Muscle of leg (tissue), 11 donors: ENCODE measurements around the gene SEMA4G. TPM values are rescaled to one million over a fixed set of nuclear protein-coding genes. Genes with fewer than 3 reads are reported as not detected.
"Not testable (repeated sequence)": the region's sequence is repeated elsewhere in the genome, so short reads cannot be mapped to it uniquely, and the experiment has no call there.

Source experiments
- DNase-seq: peaks from one replicate; pipeline ENCODE4 v3.0.0; 2013
- H3K27ac ChIP-seq: one replicate; pipeline ENCODE4 v1.5.1; 2013; ENCODE audit warnings: mild to moderate bottlenecking, low read length, control low read depth
- H3K27me3 ChIP-seq: one replicate; pipeline ENCODE4 v1.6.1; 2013; ENCODE audit warnings: low read length; ENCODE audit not compliant: control insufficient read depth, insufficient read depth
- H3K36me3 ChIP-seq: one replicate; pipeline ENCODE4 v1.6.1; 2013; ENCODE audit warnings: low read length; ENCODE audit not compliant: control insufficient read depth, insufficient read depth
- H3K4me1 ChIP-seq: one replicate; pipeline ENCODE4 v1.6.1; 2013; ENCODE audit warnings: low read length; ENCODE audit not compliant: control insufficient read depth, insufficient read depth
- H3K4me3 ChIP-seq: one replicate; pipeline ENCODE4 v1.5.1; 2013; ENCODE audit warnings: low read length, control low read depth
- H3K9me3 ChIP-seq: replicated peaks from 2 replicates; pipeline ENCODE4 v1.6.1; 2013; ENCODE audit warnings: low read depth, low read length; ENCODE audit not compliant: control insufficient read depth
- WGBS: methylation state at CpG from one replicate; pipeline ENCODE4 v1.1.5; 2013; ENCODE audit warnings: missing lambda C conversion rate; ENCODE audit not compliant: insufficient coverage; 5-methylcytosine and 5-hydroxymethylcytosine counted together
- polyA plus RNA-seq, 8 donors: library from polyadenylated mRNA; unstranded; fragments of 120-200 nt; gene quantifications; one replicate each; pipeline versions ENCODE4 v1.2.1 to v1.2.3, GENCODE V29; 2013; ENCODE audit warnings: inconsistent platforms in 1 of 8, low replicate concordance in 1 of 8; ENCODE audit not compliant: insufficient read length in 8 of 8, insufficient read depth in 1 of 8
- total RNA-seq: library from RNA; stranded (reverse); fragments of 120-200 nt; gene quantifications from one replicate; pipeline ENCODE4 v1.2.4, GENCODE V29; 2013

SEMA4G gene
- total and polyA plus RNA-seq, 9 donors: 1.2 to 12.9 (median 6.9) TPM

- peaks cover 16% of the 10 kb centered on the region for H3K4me1 ChIP-seq
- H3K36me3 ChIP-seq: peaks cover 24% of the 10 kb centered on the region
- no peak overlapping the region for H3K4me3 ChIP-seq
- H3K27me3 ChIP-seq: peaks cover 4% of the 10 kb centered on the region
- H3K9me3 ChIP-seq: no peaks in the 10 kb centered on the region
- no peak overlapping the region for H3K27ac ChIP-seq
- no peak for DNase-seq
- WGBS: 82% methylated on average over 2 of the region's 13 CpGs
Observed at GRCh38 chr10:100970076-100970913, 991 bp downstream of the SEMA4G start.

DNA sequence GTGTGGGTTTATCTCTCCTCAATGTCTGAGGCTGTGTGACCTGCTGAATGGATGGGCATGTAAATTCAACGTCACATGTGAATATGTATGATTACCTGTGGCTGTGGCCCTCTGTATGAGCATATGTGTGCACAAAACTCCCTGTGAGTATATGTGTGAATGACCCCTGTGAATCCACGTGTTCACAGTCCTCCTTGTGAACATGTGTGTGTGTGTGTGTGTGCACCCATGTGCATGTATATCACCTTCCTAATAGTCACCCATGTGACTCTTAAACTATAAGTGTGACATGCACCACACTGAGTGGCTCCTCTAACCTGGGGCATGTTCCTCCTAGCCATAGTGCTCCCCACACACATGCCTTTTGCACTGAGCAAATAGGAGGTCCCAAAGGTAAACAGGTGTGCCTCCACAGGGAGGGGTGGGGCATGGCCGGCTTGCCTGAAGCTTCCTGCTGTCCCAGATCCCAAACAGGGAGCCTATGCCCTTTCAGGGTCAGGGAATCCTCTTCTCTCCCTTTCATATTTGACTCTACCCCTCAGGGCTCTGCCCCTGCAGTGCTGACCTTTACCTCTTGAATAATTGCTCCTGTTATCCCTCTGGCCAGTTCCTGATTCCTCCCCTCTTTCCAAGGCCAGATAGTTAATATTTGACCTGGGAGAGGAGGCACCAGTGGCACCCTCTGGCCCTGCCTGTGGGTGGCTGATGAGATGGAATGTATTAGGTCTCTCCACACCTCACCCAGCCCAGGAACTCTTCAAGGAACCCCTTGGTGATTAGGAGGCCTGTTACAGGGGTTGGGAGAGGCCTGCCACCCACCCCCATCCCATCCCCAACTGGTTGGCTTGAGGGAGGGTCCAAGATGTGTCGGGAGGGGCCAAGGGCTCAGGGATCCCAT lies 1.9 kb downstream of the SEMA4G start:
- WGBS: 60% methylated on average over 3 of the region's 4 CpGs

DNA sequence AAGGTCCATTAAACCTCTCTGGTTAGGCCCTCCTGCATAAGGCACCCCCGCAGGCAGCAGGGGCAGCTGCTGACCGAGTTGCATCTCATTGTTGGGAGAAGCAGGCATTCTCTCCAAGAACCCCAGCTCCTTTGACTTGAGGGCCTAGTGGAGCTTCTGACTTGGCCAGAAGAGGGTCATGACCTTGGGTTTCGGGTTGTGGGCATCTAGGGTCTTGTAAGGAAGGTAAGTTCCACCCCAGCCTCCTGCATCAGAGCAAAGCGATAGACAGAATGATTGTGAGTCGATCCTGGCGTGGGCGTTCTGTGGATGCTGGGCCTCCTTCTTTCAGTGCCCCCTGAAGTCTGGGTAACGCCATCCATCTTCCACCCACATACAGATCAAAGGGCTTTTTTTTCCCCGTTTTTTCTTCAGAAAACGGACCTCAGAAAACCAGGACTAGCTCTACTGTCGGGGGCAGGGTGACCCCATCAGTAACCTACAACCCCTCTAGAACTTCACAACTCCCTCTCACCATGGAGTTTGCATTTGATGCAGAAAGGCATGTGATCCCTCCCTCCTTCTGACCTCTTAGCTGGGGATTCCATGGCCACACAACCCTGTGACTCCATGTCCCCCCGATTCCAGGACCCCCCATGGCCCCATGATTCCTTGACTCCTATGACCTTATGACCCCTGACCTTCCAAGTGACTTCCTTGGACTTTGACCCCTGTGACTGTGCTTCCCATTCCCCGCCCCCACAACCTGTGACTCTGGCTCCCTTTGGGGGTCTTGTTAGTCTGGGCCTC lies 3.0 kb downstream of the SEMA4G start:
- peaks cover 16% of the 10 kb centered on the region for H3K4me1 ChIP-seq
- peaks cover 4% of the 10 kb centered on the region for H3K27me3 ChIP-seq
- H3K4me3 ChIP-seq: no peak overlapping the region
- DNase-seq: no peak
- WGBS: 68% methylated on average over 11 of the region's 13 CpGs
- peaks cover 7% of the 10 kb centered on the region for H3K36me3 ChIP-seq
- no peak overlapping the region for H3K27ac ChIP-seq
- no peaks in the 10 kb centered on the region for H3K9me3 ChIP-seq

More for the DNA sequence above, 1.9 kb downstream of the SEMA4G start:
- peaks cover 16% of the 10 kb centered on the region for H3K4me1 ChIP-seq
- peaks cover 16% of the 10 kb centered on the region for H3K36me3 ChIP-seq
- H3K4me3 ChIP-seq: no peak overlapping the region
- peaks cover 4% of the 10 kb centered on the region for H3K27me3 ChIP-seq
- no peaks in the 10 kb centered on the region for H3K9me3 ChIP-seq
- H3K27ac ChIP-seq: no peak overlapping the region
- DNase-seq: no peak

GRCh38 chr10:100972904-100973535 lies 3.7 kb downstream of the SEMA4G start:
- Histone ChIP-seq H3K27me3 (peaks cover 4% of the 10 kb centered on the region), H3K9me3 (no peaks in the 10 kb centered on the region), H3K27ac (no peak overlapping the region), H3K36me3 (peaks cover 5% of the 10 kb centered on the region), H3K4me3 (no peak overlapping the region), H3K4me1 (peaks cover 16% of the 10 kb centered on the region)
- WGBS: 76% methylated on average over 3 of the region's 6 CpGs
- DNase-seq: no peak

DNA sequence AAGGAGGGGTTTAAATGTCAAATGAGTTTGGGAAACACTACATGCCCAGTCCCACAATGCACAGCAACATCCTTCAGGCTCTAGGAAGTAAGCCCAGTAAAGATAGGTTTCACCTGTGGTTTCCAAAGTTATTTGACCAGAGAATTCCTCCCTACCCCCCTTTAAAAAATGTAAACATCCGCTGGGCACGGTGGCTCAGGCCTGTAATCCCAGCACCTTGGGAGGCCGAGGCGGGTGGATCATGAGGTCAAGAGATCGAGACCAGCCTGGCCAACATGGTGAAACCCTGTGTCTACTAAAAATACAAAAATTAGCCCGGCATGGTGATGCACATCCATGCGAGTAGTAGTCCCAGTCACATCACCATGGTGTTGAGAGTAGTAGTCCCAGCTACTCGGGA lies 6.1 kb downstream of the SEMA4G start:
- H3K9me3 ChIP-seq, H3K27ac ChIP-seq, DNase-seq, H3K4me3 ChIP-seq, H3K27me3 ChIP-seq, H3K4me1 ChIP-seq: not testable (repeated sequence)
- H3K36me3 ChIP-seq: peaks cover 22% of the 10 kb centered on the region
- WGBS: 83% methylated on average over 3 of the region's 8 CpGs

GRCh38 chr10:100976906-100977305 lies 7.6 kb downstream of the SEMA4G start:
- Histone ChIP-seq H3K4me3 (no peak overlapping the region), H3K36me3 (peaks cover 34% of the 10 kb centered on the region), H3K4me1 (no peaks in the 10 kb centered on the region), H3K9me3 (no peaks in the 10 kb centered on the region), H3K27ac (no peak overlapping the region), H3K27me3 (no peaks in the 10 kb centered on the region)
- 89% methylated on average over 3 of the region's 3 CpGs for WGBS
- DNase-seq: no peak

DNA sequence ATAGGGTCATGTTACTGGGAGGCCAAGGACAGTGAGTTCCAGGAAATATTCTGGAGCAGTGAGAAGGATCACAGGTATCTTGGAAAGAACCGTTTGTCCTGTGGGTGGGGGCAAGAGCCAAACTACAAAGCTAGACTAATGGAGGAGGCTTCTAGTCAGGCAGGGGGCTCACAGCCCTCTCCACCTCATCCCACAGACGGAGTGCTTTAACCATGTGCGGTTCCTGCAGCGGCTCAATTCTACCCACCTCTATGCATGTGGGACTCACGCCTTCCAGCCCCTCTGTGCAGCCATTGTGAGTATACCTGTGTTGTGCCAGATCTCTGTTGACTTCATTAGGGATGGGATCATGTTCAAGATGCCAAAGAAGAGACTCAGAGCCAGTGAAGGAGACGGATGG lies 8.1 kb downstream of the SEMA4G start:
- peaks cover 39% of the 10 kb centered on the region for H3K36me3 ChIP-seq
- no peak overlapping the region for H3K4me3 ChIP-seq
- no peaks in the 10 kb centered on the region for H3K4me1 ChIP-seq
- 90% methylated on average over 2 of the region's 6 CpGs for WGBS
- no peak overlapping the region for H3K27ac ChIP-seq
- H3K27me3 ChIP-seq: no peaks in the 10 kb centered on the region
- DNase-seq: no peak
- no peaks in the 10 kb centered on the region for H3K9me3 ChIP-seq

GRCh38 chr10:100978121-100978900 lies 9.0 kb downstream of the SEMA4G start:
- Histone ChIP-seq H3K36me3 (peaks cover 41% of the 10 kb centered on the region), H3K9me3 (no peaks in the 10 kb centered on the region), H3K27ac (no peak overlapping the region), H3K27me3 (no peaks in the 10 kb centered on the region), H3K4me1 (no peaks in the 10 kb centered on the region), H3K4me3 (no peak overlapping the region)
- WGBS: 90% methylated on average over 6 of the region's 13 CpGs
- no peak for DNase-seq

GRCh38 chr10:100978901-100979195 lies 9.5 kb downstream of the SEMA4G start:
- Histone ChIP-seq H3K27me3 (no peaks in the 10 kb centered on the region), H3K9me3 (no peaks in the 10 kb centered on the region), H3K4me1 (no peaks in the 10 kb centered on the region), H3K4me3 (no peak overlapping the region), H3K27ac (no peak overlapping the region), H3K36me3 (peaks cover 43% of the 10 kb centered on the region)
- 89% methylated on average over 7 of the region's 10 CpGs for whole genome bisulfite sequencing
- DNase-seq: no peak
